T-helper 2 cell (primary cell): ENCODE data around the gene NRXN2.

Source experiments
- DNase-seq, 5 experiments: peaks; one replicate each; pipeline versions ENCODE4 v3.0.0 to v3.0.0-alpha.2; 2012 to 2022
- total RNA-seq, 2 donors: gene quantifications; one replicate each; lab custom pipeline; 2026; lab: John Stamatoyannopoulos, UW

Gene NRXN2
- 0.27 to 0.31 reads per million in 2 donors for total RNA-seq

DNA sequence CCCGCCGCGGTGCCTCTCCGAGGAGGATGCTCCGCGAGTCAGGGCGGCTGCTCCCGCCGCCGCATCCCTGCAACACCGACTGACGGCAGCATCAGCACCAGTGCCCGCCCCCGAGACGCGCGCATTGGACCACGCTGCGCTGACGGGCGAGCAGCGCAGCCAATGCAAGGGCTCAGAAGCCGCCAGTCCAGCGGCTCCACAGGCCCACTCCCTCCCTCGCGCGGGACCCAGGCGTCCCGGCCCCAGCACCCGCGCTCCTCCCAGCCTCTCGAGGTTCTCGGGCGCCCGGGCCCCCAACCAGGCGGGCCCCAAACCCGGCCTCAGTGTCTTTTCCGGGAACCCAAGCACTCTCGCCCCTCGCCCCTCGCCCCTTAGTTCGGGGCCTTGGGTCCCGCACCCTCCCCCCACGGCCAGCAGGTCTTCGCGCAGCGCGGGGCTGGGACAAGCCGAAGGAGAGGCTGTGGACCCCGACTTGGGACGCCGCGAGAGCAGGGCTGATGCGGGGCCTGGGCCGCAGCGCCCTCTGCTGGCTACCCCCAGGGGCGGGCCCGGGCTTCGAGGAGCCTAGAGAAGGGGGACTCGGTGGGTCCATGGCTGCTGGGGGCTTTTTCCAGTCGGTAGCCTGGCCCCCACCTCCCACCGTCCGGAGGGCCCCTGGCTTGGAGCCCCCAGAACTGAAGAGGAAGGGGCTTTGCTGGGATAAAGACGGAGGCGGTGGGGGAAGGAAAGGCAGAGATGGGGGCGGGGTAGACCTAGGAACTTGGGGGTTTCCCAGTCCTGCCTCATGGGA is at the start of gene NRXN2:
NRXN2 (minus strand) TSS at position 81 of the 790 bp plus-strand sequence. CDS start 9,498 bp downstream, outside the sequence.
- DNase-seq: peak; percentile 67 to 92 (median 81)

DNA sequence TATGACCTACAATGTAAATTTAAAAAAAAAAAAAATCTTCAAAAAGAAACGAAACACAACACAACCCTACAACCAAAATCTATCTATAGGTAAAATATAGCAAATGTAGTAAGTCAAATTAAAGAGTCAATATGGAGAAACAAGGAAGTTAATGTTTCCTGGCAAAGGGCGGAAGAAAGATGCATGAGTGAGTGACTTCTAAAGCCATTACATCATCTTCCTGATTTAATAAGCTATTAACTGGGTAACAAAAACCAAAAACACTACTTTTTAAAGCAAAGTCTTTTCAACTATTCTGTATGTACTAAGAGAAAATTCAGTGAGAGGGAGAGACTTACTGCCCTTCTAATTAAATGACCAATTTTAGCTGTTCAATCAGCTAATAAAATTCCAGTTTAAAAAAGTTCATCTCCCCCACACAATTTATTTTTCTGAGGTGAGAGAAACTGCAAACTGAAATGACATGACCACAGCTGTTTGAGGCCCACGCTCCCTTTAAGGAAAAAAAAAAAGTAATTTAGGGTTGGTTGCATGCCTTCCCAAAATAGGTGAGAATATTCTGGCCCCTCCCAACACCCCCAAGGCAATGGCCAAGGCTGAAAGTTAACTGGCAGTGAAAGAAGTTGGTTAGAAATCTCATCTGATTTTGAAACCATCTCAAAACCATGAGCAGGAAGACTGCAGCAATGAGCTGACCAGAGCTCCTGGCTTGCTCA is 49.5 kb upstream of the NRXN2 start:
- DNase-seq: no peak

DNA sequence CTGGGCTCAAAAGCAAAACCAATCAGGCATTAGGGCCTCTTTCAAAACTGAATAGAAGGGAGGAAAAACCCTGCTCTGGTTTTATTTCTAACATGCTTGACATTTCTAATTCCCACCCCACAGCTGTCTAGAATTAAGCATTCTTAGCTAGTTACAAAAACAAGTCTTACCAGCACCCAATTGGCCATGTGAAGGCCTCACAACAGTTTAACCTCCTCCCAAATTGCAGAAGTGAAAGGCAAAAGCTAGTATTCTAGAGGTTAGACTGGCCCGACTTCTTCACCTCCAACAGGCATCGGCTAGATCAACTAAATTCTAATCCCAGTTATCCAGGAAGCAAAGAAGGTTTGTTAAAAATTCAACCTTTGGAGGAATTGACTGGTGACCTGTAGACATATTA is 48.9 kb upstream of the NRXN2 start:
- DNase-seq: no peak

DNA sequence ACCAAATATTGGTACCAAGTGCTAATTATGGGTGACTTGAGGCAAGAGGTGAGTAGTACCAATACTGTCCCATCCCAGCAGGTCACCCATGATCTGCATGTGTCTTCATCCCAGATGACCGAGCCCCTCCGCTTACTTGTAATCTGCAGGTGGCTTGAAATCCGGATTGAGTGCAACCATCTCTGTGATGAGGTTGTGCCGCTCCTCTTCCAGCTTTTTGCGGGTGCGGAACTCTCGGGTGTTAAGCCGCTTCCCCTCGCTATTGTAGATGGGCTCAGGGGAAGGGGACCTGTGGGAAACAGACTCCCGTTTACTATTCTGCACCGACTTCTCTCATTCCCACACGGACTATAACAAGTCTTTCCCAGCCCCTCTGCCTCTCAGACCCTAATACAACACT is 47.1 kb upstream of the NRXN2 start:
- no peak for DNase-seq

DNA sequence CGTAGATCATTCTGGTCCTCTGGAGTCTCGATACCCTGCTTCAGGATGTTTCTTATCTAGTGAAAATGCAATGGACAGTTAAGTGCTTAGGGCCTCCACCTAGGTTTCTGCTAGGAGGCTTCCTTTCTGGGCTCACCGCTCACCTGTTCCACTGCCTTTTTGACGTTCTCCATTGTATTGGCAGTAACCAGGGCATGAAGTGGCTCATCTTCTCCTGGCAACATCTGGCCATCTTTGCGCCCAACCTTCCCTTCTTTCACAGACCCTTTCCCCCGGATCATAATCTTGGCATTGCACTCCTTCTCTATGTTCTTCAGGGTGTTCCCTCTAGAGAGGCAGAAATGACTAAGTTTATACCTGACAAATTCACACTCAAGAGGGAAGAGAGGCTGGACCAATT is 46.3 kb upstream of the NRXN2 start:
- DNase-seq: no peak

DNA sequence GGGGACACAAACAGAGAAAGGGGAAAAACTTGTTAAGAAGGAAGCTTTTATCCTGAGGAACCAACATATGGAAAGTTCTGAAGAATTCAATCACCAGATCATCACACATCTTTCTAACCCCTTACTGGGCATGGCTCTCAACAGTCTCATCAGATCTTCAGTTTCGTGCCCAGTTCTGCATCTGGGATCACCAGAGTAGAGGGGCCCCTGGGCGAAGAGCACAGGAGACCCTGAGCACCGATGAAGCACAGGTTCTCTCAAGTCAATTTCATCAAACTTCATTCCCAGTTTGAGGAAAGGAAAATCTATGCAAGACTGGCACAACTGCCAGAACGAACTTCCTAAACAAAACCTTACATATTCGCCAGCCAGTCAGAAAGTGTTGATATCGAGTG is 45.3 kb upstream of the NRXN2 start:
- no peak for DNase-seq

DNA sequence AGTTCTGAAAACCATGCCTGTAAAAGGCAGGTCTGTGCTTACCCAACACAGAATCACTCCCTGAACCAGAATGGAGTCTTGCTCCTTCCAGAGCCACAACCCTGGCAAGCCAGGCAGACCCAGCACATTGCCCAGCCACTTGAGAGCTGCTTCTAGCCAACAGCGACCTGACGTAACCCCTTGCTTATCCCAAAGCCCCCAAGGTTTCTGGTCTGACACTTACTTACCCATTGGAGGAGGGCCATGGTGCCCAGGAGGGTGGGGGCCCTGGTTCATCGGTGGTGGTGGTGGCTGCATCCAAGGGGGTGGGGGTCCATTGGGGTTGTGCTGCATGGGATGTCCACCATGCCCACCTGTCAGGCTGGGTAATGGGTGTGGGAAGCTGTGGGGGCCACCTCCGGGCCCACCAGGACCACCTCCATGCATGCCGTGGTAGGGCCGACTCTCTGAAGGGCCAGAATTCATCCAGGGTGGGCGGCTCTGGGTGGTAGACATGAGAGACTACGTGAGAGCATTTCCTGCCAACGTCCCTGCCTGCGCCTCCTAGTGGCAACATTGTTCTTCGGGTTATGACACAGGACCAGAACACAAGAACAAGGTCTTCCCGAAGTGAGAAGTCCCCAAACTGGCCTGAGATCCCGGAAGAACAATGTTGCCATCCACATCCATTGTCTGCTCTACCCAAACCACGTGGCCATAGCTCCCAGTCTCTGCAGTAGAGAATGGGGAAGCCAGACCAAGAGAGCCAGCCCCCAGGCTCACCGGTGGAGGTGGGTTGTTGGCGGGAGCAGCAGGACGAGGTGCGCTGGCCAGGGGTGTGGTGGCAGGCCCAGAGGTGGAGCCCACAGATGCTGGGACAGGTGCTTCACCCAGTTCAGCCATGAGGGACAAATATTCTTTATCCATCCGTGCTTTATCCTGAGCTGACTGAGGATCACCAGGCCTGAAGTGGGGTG is 44.6 kb upstream of the NRXN2 start:
- peak; percentile 52 to 78 (median 66) for DNase-seq

DNA sequence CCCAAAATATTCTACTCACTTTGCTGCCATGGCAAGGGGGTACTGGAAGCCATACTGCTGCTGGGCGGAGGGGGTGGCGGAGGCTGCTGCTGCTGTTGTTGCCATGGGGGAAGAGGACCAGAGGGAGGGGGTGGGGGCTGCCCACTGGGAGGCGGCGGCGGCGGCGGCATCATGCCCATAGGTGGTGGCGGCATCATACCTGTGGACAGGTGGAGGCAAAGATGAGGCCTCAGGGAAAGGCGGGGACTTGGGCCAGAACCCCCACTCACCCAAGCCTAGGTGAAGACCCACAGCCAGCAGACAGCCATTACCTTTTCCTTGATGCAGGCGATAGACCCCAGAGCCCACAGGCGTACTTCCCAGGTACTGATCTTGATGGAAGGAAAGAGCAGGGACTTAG is 43.9 kb upstream of the NRXN2 start:
- DNase-seq: no peak

DNA sequence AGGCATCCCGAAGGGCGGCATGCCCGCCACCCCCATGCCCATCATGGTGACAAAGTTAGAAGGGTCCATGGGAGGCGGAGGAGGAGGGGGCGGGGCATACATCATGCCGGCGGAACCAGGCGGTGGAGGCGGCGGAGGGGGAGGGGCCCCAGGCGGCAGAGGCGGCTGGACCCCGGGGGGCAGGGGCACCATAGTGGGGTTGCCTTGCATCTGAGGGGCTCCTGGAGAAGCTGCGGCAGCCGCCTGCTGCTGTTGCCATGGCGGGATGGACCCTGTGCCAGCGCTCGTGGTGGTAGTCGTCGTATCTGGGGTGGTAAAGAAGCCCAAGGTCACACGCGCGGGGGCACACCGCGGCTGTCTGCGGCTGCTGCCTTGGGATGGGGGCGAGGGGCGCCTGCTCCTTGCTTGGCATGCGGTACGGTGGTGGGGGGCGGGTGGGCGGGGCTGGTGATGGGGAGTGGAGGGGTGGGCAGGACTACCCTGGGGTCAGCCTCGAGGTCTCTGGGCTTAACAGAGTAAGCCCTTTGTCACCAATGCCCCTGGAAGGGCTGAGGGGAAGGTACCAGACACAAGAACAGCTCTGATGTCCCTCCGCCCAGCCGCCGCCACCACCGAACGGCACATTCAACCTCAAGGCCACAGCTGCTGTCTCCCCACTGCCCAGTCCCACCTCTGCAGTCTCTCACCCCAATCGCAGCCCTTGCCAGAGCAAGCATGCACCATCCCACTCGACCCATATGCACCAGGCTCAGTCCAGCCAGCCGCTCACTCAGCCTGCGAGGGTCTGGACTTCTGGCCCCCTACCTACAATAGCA is 43.1 kb upstream of the NRXN2 start:
- no peak for DNase-seq

DNA sequence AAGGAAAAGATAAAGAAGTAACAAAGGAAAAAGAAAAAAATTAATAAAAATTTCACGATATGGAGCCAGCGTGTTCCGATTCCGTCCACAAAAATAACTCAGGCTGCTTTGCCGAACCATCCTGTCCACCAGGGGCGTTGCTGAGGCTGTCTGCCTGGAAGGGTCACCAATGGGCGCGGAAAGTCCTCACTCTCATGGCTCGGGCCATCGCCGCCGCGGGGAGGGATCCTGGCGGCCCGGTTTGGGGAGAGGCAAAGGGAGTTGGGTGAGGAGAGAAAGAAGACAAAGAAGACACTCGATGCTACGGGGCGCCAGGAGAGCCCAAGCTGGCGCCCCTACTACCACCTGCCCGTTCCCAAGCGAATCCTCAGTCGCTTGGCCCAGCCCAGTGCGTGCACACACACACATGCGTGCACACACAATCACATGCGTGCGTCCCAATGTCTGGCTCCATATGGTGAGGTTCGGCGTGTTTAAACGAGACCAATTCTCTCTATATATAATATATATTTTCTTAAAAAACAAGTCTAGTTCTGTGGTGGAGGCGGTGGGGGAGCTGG is 42.4 kb upstream of the NRXN2 start:
- no peak for DNase-seq

DNA sequence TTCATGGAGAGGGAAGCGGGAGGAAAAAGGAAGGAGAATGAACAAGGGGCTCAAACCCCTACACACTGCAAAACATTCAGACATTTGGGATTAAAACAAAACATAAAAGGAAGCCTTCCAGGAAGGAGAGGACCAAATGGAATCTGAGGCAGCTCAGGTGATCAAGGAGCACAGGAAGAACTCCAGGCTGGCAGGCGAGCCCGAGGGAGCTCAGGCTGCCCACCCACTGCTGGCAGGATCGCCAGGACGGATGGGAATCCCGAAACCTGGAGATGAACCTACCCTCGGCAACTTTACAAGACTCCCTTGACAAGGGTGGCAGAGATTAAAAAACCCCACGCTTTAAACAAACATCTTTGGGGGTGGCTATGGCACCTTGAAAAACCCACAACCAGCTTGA is 41.8 kb upstream of the NRXN2 start:
- DNase-seq: no peak

DNA sequence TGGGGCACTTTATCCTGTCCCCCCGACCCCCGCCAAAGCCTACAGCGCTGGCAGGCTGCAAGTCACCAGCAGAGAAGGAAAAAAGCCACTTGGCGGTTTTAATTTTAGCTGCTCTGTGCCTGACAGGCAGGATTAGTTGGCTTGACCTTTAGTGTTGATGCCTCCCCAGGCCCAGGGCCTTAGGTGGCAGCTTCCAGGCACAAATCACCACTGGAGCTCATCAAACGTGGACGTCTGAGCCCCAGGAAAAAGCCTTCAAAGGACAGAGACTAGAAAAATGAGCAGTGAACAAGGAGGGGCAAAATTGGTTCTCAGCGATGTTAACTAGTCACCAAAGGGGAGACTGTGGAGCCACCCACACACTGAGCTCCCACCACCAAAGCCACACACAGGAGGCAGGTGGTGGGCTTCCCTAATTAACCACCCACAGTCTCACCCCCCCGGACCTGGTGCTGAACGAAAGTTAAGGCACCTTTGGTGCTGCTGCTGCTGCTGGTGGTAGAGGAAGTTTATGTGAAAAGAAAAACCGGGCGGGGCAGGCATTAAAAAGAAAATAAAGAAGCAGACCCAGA is 41.1 kb upstream of the NRXN2 start:
- peak in 3 of 5 experiments; percentile 63 to 87 (median 80) for DNase-seq

DNA sequence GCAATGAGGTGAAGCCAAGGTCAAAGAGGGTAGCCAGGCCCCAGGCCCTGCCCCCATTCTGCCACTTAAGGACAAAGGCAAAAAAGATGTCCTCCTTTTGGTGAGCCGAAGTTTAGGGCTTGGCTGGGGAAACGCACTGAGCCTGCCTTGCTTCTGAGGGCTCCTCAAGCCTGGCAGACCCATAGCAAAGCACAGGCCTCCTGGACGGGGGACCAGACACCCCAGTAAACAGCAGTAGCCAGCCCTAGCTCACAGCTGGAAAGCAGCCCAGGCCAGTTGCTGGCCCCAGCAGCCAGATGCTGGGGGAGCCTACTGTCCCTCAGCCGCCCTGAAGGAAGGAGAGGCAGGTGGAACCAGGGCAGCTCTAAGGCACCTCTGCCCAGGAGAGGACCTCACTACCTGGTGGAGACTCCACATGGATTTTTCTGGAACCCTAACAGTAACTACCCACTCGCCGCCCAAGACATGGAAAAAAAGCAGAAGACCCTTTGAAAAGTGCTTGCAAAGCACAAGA is 40.6 kb upstream of the NRXN2 start:
- no peak for DNase-seq

DNA sequence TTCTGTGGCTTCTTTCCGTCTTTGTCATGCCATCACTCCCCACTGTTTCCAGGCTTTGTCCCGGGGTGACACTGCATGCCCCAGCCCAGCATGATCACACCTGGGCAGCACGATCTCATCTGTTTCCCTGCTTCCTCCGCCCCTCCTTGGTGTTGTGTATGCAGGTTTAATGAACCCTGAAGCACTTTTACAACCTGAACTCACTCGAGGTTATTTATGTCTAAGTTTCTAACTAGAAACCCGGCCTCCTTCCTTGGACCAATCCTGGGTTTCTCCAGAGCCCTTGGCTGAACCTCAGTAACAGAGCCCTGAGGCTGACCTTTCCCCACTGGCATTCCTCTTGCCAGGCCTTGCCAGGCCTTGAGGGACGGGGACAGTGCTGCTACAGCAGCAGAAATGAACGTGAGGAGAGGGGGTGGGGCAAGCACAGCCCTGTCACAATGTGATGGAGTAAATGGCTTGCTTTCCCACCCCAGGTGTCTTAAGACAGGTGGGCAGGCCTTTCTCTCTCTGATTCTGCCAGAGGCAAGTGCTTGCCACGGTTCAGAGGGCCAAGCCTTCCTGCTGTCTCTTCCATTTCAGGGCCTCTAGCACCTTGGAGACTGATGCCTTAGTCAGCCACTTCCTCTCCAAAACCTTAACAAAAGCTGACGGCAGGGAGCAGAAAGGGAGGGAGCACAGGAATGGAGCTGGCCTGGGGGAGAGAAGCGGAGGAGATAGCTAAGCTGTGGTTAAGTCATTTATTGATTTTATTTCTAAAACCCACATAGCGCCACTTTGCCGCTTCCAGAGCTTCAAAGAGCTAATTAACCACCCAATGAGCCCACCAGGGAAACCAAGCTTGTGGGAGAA is 39.9 kb upstream of the NRXN2 start:
- peak in 2 of 5 experiments; percentile 29 to 52 for DNase-seq

DNA sequence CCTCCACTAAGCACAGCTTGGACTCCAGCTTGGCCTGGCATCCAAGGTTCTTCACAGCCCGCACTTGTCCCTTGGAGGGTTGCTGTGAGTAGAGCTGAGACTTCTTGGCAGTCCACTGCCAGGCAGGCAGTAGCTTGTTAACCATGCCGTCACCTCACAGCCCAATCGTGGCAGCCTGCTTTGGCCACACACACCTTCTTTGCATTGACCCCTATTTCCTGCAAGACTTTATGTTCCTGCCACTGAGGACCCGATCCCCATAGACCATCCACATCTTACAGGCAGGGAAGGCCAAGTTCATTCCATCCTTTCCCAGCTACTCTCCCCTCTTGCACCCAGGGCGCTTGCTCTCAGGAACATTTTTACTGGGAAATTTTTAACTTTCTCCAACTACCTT is 39.3 kb upstream of the NRXN2 start:
- DNase-seq: no peak

DNA sequence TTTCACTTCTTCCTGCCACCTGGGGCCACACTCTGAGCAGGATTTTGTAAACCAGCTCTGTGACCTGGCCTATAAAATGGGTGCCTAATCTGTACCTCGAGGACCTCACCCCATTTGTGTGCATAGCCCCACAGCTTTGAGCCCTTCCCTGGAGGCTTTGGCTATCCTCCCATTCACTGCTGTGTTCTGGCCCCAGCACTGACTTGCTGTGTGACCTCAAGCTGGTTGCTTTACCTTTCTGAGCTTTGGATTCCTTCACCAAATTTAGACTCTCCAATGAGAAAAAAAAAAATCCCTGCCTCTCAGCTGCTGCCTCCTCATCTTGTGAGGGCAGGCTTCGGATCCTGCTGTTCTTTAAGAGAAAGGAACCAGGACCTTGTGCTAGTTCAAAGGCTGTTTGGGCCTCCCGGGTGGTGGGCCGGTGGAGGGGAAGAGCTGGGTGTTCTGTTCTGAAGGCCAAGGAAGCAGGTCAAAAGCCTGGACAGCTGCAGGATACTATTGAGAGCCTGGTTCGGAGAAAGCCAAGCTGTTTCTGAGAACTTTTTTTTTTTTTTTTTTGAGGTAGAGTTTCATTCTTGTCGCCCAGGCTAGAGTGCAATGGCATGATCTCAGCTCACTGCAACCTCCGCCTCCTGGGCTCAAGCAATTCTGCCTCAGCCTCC is 37.9 kb upstream of the NRXN2 start:
- DNase-seq: no peak

DNA sequence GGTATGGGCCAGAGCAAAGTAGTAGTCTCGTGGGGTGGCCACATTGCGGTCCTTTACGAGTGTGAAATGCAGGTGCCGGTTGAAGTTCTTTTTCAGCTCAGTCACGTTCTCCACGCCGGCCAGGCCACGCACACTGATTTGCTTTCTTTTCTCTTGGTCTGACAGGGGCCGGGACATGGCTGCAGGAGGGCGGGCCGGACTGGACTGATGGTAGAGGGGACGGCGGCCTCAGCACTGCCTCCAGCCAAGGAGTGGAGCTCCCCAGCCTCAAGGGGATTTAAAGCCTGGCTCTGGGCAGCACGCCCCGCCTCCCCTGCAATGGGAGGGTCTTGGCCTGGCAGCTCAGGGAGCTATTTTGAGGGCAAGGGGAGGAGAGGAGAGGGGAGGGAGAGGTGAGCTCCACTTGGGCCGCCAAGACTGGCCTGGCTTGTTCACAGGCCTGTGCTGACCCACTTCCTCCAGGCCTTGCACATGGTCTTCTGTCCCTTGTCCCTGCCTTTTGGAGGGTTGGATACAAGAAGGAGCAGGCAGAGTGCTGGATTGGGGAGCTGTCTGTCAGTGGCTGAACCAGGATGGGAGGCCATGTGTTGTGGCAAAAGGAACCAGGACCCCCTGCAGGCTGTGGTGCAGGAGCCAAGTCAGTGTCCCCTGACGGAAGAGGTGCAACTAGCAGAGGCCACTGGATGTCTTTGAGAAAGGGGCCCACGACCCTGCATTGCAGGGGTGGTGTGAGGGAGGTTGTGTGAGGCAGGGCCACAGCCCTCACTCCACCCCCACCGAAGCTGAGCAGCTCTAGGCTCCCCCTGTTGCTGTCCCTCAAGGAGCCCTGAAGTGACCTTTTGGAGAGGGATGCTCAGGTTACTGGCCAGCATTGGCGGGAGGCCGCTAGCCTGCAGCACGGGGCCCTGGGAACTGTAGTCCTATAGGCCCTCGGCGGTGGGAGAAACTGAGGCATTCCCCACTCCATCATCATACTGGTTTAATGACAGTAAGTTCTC is 37.0 kb upstream of the NRXN2 start, which contains the start of gene PYGM:
PYGM (minus strand) TSS at position 253 of the 998 bp plus-strand sequence; CDS start at position 177, 76 bp downstream.
- DNase-seq: no peak

DNA sequence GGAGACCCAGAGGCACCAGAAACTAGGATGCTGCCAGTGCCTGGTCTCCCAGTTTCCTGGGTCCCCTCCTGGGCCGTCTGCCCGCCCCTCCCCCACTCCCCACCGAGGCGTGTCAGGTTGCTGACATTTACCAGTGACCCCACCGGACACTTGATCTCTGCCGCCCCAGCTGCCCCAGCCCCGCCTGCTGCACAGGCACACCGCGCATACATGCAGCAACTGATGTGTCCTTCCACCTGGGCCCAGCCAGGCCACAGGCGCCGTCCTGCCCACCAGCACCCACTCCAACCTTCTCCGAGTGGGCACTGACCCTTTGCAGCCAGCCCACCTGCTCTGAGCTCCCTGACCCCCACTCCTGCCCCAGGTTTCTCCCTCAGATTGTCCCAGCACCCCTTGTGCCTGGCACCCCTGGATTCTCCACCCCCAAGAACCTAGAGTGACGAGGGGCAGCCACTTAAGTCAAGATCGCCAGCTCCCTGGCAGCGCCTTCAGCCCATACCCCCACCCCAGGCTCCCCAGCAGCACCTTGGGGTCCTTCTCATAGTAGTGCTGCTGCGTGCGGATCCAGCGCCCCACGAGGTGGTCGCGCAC is 36.2 kb upstream of the NRXN2 start:
- DNase-seq: no peak
